Eye (tissue), 1 donor: ENCODE data around the gene HEBP1.

ENCODE experiments used
- DNase-seq: peaks from one replicate; pipeline ENCODE4 v3.0.0-alpha.2; 2015

HEBP1 gene

DNA sequence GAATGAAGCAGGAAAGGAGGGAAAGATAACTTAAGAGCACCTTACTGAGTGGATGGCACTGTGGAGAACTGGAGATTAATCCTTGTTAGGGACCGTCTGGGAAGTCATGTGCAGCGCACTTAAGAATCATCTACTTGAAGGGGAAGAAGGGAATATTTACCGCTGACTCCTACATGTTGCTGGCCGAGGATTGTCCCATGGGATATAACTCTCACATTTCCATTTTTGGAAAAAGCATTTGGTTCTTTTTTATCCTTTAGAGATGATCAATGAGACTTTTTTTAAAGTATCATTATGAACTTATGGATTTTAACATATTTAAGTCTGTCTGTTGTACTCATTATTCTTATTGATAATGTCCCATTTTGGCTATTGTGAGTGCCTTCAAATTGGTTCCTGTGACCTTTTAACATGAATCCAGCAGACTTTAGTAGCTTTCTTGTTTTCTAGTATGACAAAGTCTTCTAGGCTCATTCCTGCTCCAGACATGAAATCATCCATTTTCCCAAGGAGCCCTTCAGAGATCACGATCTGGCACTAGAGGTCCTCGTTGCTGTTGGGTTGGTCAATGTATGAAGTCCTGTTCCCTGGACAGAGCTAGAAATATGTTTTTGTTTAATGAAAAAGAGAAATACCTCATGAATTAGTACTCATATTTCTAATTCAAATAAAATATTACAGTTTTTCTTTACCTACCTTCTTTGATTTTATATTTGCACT, 23.9 kb upstream of the HEBP1 start:
- no peak for DNase-seq

DNA sequence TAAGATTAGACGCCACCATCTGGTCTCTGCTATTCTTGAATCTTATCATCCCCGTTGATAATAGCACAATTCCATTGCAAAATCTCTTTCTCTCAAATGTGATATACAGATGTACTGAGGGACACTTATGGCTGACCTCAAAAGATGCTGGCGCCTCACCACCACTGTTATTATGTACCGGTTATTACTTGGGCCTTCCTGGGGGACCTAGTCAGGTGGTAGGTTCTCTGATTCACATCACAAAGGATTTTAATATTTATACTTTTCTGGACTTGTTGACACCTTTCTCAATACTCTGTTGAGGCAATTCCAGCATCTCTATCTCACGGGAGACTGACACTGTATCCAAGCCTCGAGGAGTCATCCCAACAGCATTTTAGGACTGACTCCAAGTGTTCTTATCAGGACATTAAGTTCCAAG, 22.8 kb upstream of the HEBP1 start:
- no peak for DNase-seq

DNA sequence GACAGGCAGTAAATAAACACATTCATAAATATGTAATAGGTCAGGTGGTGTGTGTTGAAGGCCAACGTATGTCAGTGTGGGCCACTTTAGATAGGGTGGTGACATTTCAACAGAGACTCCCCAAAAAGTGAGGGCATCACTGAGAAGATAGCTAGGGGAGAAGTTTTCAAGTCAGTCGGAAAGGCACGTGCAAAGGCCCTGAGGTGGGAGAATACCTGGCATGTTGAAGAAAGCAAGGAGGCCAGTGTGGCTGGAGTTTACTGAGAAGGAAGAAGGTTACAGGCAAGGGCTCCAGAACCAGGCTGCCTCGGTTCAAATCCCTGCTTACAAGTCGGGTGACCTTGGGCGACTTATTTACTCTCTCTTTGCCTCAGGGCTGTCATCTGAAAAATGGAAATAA, 11.0 kb upstream of the HEBP1 start:
- DNase-seq = no peak

DNA sequence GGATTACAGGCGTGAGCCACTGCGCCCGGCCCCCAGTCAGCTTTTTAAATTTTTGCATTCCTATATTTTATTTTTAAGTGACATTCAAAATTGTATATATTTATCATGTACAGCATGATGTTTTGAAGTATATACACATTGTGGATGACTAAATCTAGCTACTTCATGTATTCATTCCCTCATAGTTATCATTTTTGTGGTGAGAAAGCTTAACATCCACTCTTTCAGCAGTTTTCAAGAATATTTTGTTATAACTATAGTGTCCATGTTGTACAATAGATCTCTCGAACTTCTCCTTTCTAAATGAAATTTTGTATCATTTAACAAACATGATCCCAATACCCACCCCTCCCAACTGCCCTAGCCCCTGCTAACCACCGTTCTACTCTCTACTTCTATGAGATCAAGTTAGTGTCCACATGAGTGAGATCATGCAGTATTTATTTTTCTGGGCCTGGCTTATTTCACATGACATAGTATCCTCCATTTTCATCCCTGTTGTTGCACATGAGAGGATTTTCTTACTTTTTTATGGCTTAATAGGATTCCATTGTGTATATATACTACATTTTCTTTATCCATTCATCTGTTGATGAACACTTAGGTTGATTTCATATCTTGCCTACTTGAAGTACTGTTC, 8.8 kb upstream of the HEBP1 start:
- DNase-seq = no peak

DNA sequence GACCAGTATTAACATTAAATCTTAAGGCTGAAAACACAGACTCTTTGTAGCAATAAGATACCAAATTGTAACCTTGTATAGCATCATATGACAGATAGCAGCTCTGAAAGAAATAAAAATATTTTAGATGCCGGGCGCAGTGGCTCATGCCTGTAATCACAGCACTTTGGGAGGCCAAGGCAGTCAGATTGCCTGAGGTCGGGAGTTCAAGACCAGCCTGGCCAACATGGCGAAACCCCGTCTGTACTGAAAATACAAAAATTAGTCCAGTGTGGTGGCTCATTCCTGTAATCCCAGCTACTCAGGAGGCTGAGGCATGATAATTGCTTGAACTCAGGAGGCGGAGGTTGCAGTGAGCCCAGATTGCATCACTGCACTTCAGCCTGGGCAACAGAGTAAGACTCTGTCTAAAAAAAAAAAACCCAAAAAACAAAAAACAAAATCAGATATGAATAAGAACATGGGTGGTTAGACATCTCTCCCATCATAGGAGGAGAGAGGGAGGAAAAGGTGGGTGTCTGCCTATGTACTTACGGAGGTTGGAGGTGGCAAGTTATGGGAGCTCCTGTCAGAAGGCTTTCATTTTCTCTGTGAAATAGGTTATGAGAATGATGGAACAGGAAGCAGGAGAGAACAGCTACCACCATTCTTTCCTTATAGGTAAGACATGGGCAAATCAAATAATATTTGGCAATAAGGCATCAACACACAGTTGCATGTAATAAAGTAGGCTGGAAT, 7.6 kb upstream of the HEBP1 start:
- no peak for DNase-seq

DNA sequence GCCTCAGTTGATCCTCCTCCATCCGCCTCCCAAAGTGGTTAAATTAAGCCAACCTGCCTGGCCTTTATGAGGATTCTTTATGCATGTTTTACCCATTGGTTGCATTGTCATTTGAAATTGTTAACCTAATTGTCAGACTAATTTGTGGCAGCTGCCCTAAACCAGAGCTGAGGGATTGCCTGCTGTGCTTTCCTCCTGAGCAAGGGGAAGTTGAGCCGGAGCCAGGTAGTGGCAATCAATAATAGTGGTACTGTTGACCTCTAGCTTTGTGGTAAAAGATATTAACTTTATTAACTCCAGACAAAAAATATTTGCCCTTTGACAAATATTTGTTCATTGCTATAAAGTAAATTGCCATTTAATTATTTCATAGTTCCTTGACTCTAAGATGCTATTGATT, 5.6 kb upstream of the HEBP1 start:
- DNase-seq = no peak

DNA sequence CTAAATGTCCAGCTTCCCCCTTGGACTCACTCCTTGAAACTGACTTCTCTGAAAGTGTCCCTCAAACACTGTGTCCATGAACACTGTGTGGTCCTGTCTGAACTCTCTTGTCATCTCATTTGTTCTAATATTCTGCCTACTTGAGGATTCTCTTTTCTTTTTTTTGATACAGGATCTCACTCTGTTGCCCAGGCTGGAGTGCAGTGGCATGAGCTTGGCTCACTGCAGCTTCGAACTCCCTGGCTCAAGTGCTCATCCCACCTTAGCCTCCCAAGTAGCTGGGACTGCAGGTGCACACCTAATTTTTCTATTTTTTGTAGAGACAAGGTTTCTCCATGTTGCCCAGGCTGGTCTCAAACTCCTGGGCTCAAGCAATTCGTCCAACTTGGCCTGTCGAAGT, 4.9 kb upstream of the HEBP1 start:
- no peak for DNase-seq

DNA sequence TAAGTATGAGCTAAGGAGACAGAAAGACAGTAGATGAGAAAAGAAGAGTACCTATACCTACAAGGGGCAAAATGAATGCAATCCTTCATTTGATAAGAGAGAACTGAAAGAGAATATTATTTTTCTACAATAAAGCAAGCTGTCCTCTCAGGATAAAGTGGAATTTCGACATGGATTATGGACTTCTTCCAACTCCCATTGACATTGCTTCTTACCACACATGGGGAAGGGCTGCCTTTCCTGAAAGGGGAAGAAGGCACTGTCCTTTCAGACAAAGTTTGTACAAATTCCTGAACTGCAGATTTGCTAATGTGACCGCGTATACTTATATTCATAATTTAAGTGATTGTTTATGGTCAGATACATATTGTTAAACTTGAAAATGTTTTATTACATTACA, 4.3 kb upstream of the HEBP1 start:
- DNase-seq = no peak

DNA sequence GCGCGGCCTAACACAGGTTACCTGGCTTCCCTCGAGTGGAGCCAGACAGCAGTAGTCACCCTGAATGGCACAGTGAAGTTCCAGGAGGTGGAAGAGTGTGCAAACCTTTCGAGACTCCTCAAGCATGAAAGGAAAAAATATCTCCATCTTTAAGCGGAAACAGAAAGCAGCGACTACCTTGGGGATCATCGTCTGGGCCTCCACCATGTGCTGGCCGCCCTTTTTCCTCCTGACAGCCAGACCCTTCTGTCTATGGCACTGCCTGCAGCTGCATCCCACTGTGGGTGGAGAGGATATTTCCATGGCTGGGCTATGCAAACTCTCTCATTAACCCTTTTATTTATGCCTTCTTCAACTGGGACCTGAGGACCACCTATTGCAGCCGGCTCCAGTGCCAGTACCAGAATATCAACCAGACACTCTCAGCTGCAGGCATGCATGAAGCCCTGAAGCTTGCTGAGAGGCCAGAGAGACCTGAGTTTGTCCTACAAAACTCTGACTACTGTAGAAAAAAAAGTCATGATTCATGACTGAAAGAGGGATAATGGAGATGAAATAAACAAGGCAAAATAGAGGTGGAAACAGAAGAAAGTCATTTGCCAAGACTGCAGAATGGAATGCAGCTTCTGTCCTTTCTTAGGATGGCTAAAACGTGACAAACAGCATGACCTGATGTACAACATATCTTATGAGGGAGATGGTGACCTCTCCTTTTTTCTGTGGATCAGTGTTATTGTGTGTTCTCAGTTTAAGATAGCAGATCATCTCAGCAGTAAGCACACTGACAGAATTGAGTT, 2.4 kb upstream of the HEBP1 start:
- no peak for DNase-seq

DNA sequence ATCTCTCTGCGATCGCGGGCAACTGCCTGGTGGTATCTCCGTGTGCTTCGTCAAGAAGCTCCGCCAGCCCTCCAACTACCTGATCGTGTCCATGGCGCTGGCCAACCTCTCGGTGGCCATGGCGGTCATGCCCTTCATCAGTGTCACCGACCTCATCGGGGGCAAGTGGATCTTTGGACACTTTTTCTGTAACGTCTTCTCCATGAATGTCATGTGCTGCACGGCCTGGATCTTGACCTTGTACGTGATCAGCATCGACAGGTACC, 1.6 kb upstream of the HEBP1 start:
- DNase-seq = no peak

DNA sequence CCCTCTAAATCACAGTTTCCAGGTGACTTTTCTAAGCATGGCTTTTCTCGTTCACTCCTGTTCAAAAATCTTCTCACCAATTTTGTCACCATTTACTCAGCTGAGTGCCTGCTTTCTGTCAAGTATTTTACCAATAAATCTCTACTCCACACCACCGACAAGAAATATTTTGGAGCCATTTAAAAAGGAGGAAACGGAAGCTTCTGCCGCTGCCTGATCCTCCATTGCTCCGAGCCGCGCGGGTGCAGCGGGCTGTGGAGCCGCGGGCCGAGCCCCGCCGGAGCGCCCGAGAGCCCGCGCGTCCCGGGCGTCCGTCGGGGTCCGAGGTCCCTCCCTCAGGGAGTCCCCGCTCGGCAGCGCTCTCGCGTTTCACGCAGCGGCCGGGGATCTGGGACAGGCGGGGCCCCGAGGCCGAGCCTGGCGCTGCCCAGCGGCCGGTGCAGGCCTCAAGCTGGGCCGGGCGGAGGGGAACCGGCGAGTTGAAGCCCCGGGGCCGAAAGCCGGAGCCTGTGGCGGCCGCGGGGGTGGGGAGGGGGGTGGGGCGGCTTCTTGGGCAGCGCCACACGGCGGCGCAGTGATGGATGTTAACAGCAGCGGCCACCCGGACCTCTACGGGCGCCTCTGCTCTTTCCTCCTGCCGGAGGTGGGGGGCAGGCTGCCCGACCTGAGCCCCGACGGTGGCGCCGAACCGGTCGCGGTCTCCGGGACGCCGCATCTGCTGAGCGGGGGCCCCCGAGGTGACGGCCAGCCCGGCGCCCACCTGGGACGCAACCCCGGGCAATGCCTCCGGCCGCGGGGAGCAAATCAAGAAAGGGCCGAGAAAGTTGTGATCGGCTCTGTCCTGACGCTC, 1.1 kb upstream of the HEBP1 start:
- DNase-seq = peak; percentile 85

DNA sequence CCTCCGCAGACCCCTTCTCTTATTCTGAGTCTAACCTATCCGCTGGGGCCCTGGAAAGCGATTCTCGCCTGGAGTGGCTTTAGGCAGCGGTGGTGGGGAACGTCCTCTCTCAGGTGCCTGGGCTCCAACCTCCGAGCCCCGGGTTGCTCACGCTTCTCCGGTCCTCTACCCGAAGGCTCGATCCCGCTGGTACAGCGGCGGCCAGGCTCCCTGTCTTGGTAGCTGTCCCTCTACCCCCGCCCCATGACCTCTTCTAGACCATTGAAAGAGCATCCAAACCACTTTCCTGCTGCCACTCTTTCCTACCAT, 505 bp upstream of the HEBP1 start:
- DNase-seq = no peak

DNA sequence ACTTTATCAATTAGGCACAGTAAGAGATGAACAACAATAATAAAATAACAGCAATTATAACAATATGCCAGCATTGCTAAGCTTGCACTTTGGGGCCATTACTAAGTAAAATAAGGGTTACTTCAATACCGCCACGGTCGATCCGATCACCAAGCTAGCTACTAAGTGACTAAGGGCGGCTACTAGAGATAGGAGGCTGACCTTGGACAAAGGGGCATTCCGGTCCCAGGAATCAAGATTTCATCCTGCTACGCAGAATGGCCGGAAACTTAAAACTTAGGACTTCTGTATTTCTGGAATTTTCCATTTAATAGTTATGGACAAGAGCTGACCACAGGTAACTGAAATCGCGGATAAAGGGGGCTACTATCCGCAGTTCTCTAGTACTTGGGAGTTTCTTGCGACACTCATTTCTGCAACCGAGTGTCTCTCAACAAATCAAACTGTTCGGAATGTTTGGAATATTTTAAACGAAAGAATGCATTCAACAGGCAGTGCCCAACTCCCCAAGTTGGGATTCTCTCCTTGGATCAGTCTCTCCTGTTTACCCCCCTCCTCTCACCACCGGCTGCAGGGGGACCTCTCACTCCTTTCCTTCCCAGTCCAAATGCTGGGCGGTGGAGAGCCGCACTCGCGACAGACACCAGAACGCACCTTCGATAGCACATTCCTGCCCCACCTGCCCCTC, 650 bp downstream of the HEBP1 start:
- DNase-seq = no peak

DNA sequence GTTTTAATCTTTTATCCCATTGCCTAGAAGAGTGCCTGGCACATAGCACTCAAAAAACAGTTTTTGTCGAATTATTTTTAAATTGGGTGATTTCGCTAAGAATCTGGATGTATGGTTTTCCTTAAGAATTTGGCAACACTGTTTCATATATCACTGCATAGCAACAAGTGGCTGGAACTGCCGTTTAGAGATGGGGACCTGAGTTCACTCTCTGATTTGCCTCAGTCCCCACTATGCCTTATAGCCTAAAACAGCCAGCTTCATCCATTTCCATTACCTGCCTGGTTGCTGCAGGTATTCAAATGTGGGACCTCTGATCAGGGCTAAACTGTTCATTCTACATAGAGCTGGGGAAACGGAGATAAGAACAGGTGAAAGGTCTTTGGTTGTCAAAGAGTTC, 1.8 kb downstream of the HEBP1 start:
- no peak for DNase-seq

DNA sequence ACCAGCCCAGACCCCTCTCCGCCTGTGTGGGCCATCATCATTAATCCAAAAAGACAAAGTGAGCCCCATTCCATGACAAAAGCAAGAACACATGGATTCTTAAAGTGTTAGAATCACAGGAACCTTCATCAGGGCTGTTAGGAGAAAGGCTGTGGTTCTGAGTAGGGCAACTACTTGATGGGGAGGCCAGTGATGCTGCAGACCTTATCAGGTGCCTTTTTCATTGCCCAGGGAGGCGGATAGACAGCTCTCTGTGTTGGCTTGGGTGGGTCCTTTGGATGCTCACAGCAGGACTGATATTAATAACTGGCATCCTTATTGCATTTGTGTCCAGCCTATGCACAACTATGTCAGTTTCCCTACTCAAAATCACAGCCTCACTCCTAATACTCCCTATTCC, 2.3 kb downstream of the HEBP1 start:
- no peak for DNase-seq

DNA sequence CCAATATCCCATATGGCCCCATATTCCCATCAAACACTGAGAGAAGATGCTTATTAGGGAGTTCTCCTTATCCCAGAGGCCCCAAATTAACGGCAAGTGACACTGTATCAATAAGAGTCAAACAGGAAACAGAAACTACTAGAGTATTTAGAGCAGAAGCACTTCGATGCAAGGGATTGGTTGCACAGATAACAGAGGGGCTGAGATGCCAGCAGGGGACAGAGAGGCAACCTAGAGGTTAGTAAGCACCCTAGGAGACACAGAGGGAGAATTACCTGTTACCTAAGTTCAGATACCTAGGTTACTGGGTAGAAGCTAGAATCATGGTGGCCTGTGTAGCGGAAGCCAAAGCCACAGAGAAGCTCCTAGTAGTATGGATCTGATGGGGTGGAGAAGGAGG, 2.9 kb downstream of the HEBP1 start:
- no peak for DNase-seq

DNA sequence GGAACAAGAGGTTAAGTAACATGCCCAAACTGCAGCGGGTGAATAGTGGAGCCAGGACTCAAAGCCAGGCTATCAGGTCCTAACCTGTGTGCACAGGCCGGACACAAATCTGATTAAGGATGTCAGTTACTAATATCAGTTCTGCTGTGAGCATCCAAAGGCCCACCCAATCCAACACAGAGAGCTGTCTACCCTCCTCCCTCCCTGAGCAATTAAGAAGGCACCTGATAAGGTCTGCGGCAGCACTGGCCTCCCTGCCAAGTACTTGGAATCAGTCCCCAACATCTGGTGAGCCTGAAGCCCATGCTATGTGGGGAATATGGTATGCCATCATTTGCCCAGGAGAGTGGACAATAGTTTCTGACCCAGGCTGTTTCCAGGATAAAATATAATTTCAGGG, 3.9 kb downstream of the HEBP1 start:
- DNase-seq = no peak

DNA sequence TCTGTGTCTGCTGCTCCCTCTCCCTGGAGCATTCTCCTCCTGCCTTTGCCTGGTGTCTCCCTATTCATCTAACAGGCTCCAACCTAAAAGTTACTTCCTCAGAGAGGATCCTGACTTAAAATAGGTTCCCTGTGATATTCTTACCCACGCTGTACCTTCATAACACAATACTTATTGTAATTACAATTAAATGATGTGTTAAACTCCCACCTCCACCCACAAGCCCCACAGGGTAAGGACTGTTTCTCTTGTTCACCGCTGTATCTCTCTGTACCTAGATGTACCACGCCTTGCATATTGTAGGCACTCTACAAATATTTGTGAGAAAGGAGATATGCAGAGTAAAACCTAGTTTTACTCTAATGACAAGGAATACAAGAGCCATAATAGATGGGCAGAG, 5.0 kb downstream of the HEBP1 start:
- no peak for DNase-seq

DNA sequence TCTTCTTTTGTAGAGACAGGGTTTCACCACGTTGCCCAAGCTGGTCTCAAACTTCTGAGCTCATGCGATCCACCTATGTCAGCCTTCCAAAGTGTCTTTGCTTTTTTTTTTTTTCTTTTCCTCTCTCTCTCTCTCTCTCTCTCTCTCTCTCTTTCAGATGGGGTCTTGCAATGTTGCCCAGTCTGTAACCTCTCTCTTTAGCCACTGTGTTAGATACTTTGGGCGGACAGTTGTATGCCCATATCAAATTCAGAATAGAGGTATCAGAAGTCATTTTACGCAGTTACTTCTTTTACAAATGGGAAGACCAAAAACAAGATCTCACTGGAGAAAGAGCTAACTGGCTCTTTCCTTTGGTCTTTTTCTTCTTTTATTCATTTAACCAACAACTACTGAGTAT, 6.7 kb downstream of the HEBP1 start:
- DNase-seq = no peak

DNA sequence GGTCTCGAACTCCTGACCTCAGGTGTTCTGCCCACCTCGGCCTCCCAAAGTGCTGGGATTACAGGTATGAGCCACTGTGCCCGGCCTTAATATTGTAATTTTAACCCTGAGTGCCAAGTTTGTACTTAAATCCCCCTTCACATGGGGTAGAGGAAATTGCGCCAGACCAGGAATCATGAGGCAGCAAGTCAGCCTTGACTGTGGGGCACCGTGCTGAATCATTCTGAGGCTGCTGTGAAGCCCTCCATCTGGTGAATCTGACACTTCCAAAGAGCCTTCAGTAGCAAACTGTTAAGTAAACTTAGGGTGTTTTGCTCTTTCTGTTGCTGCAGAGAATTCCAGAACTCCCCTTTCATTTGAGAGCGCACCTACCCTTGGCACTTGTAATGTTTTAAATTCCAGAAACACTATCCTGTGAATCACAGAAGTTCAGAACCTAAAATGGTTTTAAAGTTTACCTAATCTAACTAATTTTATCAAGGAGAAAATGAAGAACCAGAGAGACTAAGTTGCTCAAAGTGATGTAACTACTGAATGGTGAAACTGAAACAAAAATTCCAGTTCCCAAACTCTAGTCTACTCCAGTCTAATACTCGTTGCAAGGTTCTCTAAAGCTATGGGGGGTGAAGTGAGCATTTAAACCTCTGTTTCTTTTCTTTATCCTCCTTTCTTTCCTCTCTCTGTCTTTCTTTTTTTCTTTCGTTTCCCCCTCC, 7.5 kb downstream of the HEBP1 start:
- DNase-seq = no peak

DNA sequence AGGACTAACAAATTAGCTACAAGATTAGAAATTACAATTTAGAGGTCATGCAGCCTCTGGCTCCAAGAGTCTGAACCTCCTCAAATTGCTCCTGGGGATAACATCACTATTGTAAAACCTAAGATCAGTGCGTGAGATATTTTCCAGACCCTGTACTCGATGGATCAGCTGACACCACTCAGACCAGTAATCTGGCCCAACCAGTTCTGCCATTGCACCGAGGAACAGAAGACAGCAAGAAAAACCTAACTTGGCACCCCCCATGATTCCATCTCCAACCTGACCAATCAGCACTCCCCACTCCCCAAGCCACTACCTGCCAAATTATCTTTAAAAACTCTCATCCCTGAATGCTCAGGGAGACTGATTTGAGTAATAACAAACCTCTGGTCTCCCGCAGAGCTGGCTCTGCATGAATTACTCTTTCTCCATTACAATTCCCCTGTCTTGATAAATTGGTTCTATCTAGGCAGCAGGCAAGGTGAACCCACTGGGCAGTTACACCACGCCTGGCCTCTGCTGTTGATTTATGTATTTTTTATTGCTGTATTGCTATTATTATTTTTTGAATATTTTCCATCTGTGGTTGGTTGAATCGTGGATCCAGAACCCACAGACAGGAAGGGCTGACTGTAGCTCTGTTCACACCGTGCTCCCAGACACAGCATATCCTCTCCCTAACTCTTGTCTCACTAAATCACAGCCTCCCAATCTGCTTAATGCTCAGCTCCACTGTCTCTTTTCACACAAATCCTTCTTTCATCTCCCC, 9.2 kb downstream of the HEBP1 start:
- no peak for DNase-seq
